ENCODE data around the gene KCNH3. TPM values are rescaled to one million over a fixed set of nuclear protein-coding genes. Genes with fewer than 3 reads are reported as not detected.
A peak's percentile ranks its signal among the peaks of the same experiment; 100 is the strongest.

The KCNH3 gene
- total RNA-seq, 1 donor from 2014 or later = not detected

DNA sequence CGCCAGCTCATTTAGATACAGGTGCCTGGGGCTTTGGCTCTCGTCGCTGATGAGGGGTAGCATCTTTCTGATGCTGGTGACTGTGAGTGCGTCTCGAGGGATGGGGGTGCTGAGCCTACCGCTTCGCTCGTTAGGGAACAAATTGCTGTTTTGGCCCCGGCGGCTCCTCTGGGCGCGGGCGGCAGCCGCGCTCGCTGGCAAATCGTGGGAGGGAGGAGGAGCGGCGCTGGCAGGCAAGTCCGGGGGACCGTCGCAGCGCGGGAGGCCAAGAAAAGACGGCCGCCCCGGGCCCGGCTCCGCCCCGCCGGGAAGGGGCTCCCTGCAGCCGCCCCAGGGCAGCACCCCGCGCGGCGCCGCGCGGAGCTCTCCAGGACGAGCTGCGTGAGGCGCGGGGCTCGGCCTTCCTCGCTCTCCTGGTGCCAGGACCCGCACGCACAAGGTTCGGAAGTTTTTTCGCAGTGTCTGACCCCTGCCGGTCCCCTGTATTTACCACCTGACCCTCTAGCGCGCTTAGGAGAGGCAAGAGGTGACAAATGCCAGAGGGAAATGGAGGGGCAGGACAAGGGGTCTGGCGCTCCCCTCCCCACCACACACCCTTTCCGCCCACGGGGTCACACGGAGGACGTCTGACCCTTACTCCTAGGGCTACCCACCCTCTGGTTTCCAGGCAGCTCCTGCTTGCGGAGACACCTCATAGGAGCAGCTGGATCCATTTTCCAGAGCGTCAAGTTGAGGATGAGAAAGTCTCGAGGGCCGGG lies 899 bp upstream of the KCNH3 start:
- Mint-ChIP-seq H3K4me3 (peak overlapping the region; percentile 82), H3K27me3 (ENCODE audit: insufficient read depth, low read depth) (peaks cover 58% of the 10 kb centered on the region), H3K9me3 (no peaks in the 10 kb centered on the region), H3K27ac (no peak overlapping the region), H3K4me1 (peaks cover 23% of the 10 kb centered on the region), H3K36me3 (no peaks in the 10 kb centered on the region)
- H3K4me3 ChIP-seq = peak overlapping the region; percentile 49
- H3F3A ChIP-seq (ENCODE audit: low read depth) = peaks cover 32% of the 10 kb centered on the region
- no peaks in the 10 kb centered on the region for H3K79me2 ChIP-seq (ENCODE audit: low read depth)
- H4K20me1 ChIP-seq (ENCODE audit: low read depth) = peaks cover 22% of the 10 kb centered on the region
- no peaks in the 10 kb centered on the region for H3K36me3 ChIP-seq
- H2AFZ ChIP-seq (replicated peaks) = peak overlapping the region; percentile 70
- no peak overlapping the region for H3K9ac ChIP-seq
- peak; percentile 74 for TF ChIP-seq EZH2phosphoT487 (IDR thresholded peaks at IDR 0.05)
- peak; percentile 95 for TF ChIP-seq EZH2 (IDR thresholded peaks at IDR 0.05)
- TF ChIP-seq, protein P1, sequence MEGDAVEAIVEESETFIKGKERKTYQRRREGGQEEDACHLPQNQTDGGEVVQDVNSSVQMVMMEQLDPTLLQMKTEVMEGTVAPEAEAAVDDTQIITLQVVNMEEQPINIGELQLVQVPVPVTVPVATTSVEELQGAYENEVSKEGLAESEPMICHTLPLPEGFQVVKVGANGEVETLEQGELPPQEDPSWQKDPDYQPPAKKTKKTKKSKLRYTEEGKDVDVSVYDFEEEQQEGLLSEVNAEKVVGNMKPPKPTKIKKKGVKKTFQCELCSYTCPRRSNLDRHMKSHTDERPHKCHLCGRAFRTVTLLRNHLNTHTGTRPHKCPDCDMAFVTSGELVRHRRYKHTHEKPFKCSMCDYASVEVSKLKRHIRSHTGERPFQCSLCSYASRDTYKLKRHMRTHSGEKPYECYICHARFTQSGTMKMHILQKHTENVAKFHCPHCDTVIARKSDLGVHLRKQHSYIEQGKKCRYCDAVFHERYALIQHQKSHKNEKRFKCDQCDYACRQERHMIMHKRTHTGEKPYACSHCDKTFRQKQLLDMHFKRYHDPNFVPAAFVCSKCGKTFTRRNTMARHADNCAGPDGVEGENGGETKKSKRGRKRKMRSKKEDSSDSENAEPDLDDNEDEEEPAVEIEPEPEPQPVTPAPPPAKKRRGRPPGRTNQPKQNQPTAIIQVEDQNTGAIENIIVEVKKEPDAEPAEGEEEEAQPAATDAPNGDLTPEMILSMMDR (IDR thresholded peaks at IDR 0.05) = peak; percentile 28
- peaks cover 6% of the 10 kb centered on the region for H3K4me1 ChIP-seq
- DNase-seq (ENCODE audit: low spot score) = peak; percentile 76
- H3K27me3 ChIP-seq = peaks cover 87% of the 10 kb centered on the region
- H3K27ac ChIP-seq = no peak overlapping the region
- peak overlapping the region; percentile 89 for H3K4me2 ChIP-seq
- no peaks in the 10 kb centered on the region for H3K9me3 ChIP-seq (ENCODE audit: low read depth)

DNA sequence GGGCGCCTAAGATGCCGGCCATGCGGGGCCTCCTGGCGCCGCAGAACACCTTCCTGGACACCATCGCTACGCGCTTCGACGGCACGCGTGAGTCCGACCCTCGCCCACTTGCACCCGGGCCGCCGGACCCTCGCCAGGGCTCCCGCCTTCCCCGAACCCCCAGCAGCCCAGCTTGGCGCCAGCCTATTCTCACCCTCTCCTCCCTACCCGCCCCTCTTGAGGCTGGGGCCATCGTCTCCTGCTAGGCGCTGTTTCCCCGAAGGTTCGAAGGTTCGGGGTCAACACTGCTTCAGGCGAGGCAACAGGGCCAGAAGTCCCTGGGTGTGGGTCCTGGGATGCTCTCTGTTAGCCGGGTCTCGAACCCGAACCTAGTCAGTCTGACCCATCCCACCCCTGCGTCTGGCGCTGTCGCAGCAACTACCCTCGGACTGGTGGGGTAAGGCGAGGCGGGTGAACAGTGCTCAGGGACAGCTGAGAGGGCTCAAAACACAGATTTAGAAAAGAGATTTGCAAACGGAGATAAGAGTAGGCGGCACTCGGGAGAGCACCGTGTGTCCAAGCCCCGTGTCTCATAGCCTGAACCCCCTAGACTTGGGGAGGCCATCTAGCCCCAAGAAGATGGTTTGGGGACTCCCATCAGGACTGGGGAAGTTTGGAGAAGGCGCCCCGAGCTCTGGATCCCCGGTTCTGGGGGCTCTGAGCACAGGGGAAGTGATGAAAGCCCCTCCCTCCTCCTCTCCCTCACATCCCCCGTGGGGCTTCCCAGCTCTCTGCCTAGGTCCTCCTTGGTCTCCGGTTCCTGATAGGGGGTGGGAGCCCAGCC lies 787 bp downstream of the KCNH3 start:
- H3K4me3 Mint-ChIP-seq = peak overlapping the region; percentile 79

DNA sequence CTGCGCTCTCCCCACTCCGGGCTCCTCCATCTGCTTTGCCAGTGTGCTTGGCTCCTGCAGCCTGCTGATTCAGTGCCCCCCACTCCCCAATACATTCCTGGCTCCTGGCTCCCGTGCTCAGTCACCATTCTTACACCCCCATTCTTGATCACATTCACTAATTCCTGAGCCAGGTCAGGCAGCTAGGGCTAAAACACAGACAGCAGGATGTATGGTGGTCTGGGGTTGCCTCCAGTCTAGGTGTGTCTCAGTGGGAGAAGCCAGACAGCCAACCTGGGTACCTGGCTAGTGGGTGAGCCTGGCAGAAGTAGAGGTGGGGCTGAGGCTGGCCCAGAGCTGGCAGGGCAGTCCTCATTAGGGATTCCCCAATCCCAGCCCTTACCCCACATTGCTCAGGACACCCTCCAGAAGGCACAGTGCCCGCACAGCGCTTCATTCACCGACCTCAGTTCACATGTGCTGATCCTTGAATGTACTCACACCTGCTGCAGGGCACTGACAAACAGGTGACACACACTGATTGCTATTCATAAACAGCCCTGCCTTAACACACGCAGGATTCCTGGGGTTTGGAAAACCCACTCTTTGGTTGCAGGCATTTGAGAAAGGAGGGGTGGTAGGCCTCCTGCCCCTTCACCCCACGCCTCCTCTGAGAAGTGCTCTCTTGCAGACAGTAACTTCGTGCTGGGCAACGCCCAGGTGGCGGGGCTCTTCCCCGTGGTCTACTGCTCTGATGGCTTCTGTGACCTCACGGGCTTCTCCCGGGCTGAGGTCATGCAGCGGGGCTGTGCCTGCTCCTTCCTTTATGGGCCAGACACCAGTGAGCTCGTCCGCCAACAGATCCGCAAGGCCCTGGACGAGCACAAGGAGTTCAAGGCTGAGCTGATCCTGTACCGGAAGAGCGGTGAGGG lies 1.7 kb downstream of the KCNH3 start:
- TF ChIP-seq, protein P1 (IDR thresholded peaks at IDR 0.05) = no peak

More for the DNA sequence above, 787 bp downstream of the KCNH3 start:
- TF ChIP-seq EZH2 (IDR thresholded peaks at IDR 0.05) (peak; percentile 95), EZH2phosphoT487 (IDR thresholded peaks at IDR 0.05) (peak; percentile 91)
- TF ChIP-seq, protein P1 (IDR thresholded peaks at IDR 0.05) = no peak
- Histone ChIP-seq H3K9ac (no peak overlapping the region), H4K20me1 (ENCODE audit: low read depth) (peaks cover 22% of the 10 kb centered on the region), H2AFZ (replicated peaks) (no peak overlapping the region), H3K27ac (no peak overlapping the region), H3K9me3 (ENCODE audit: low read depth) (no peaks in the 10 kb centered on the region), H3F3A (ENCODE audit: low read depth) (peaks cover 29% of the 10 kb centered on the region), H3K36me3 (no peaks in the 10 kb centered on the region), H3K4me1 (peaks cover 13% of the 10 kb centered on the region), H3K4me3 (no peak overlapping the region), H3K27me3 (peaks cover 100% of the 10 kb centered on the region), H3K79me2 (ENCODE audit: low read depth) (no peaks in the 10 kb centered on the region), H3K4me2 (peak overlapping the region; percentile 27)
- H3K36me3 Mint-ChIP-seq = no peaks in the 10 kb centered on the region
- no peak for DNase-seq (ENCODE audit: low spot score)
- H3K9me3 Mint-ChIP-seq = no peaks in the 10 kb centered on the region
- peaks cover 61% of the 10 kb centered on the region for H3K27me3 Mint-ChIP-seq (ENCODE audit: insufficient read depth, low read depth)
- H3K4me1 Mint-ChIP-seq = peaks cover 31% of the 10 kb centered on the region
- H3K27ac Mint-ChIP-seq = no peak overlapping the region

More for the DNA sequence above, 1.7 kb downstream of the KCNH3 start:
- Histone ChIP-seq H3K27me3 (peaks cover 100% of the 10 kb centered on the region), H3K9me3 (ENCODE audit: low read depth) (no peaks in the 10 kb centered on the region), H3K27ac (no peak overlapping the region), H2AFZ (replicated peaks) (no peak overlapping the region), H4K20me1 (ENCODE audit: low read depth) (peaks cover 22% of the 10 kb centered on the region), H3K36me3 (no peaks in the 10 kb centered on the region), H3K79me2 (ENCODE audit: low read depth) (no peaks in the 10 kb centered on the region), H3K4me1 (peaks cover 13% of the 10 kb centered on the region), H3K4me3 (no peak overlapping the region), H3K4me2 (no peak overlapping the region), H3K9ac (no peak overlapping the region), H3F3A (ENCODE audit: low read depth) (peaks cover 22% of the 10 kb centered on the region)
- Mint-ChIP-seq H3K27me3 (ENCODE audit: insufficient read depth, low read depth) (peaks cover 63% of the 10 kb centered on the region), H3K4me3 (peak overlapping the region; percentile 48), H3K9me3 (peaks cover 2% of the 10 kb centered on the region), H3K36me3 (peaks cover 2% of the 10 kb centered on the region), H3K4me1 (peaks cover 33% of the 10 kb centered on the region), H3K27ac (no peak overlapping the region)
- DNase-seq (ENCODE audit: low spot score) = no peak

All from neural progenitor cell (in vitro differentiated cells).